DOHH2 (cell line): ENCODE data around the gene TRPM3.

Experiments used
- EZH2phosphoT487 ChIP-seq: fragments of 200-600 bp; sonication (generic); IDR thresholded peaks from 2 replicates; pipeline ENCODE4 v1.6.1; 2017; ENCODE audit warnings: borderline replicate concordance, mild to moderate bottlenecking, antibody characterized with exemption, low read length, moderate library complexity, mixed read lengths
- TF ChIP-seq, protein P1 (sequence below): fragments of 200-600 bp; sonication (generic); IDR thresholded peaks from one replicate; pipeline ENCODE4 v1.5.1; 2014; ENCODE audit warnings: antibody characterized with exemption, mild to moderate bottlenecking, low read depth, low read length; ENCODE audit not compliant: poor library complexity, severe bottlenecking

DNA sequence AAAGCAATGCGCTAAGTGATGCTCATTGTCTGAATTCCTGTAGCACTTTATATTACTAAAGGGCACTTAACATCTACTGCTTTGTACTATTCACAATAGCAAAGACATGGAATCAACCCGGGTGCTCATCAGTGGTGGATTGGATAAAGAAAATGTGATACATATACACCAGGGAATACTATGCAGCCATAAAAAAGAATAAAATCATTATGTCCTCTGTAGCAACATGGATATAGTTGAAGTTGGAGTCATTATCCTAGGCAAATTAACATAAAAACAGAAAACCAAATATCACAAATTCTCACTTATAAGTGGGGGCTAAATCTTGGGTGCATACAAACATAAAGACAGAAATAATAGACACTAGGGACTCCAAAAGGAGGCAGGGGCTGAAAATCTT is 308.3 kb downstream of the TRPM3 start:
- TF ChIP-seq, protein P1, sequence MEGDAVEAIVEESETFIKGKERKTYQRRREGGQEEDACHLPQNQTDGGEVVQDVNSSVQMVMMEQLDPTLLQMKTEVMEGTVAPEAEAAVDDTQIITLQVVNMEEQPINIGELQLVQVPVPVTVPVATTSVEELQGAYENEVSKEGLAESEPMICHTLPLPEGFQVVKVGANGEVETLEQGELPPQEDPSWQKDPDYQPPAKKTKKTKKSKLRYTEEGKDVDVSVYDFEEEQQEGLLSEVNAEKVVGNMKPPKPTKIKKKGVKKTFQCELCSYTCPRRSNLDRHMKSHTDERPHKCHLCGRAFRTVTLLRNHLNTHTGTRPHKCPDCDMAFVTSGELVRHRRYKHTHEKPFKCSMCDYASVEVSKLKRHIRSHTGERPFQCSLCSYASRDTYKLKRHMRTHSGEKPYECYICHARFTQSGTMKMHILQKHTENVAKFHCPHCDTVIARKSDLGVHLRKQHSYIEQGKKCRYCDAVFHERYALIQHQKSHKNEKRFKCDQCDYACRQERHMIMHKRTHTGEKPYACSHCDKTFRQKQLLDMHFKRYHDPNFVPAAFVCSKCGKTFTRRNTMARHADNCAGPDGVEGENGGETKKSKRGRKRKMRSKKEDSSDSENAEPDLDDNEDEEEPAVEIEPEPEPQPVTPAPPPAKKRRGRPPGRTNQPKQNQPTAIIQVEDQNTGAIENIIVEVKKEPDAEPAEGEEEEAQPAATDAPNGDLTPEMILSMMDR, result no peak
- no peak for TF ChIP-seq EZH2phosphoT487
